Loucy (cell line): ENCODE data around the gene CT45A2.
"Not testable (repeated sequence)": the region's sequence is repeated elsewhere in the genome, so short reads cannot be mapped to it uniquely, and the experiment has no call there.

Source experiments
- CTCF ChIP-seq: fragments of 200-600 bp; sonication (generic); conservative IDR thresholded peaks from 2 replicates; pipeline ENCODE4 v1.5.1; 2014; ENCODE audit warnings: mild to moderate bottlenecking, antibody characterized with exemption, low read length
- EZH2phosphoT487 ChIP-seq: fragments of 200-600 bp; IDR thresholded peaks from 2 replicates; pipeline ENCODE4 v1.6.1; 2018; ENCODE audit warnings: antibody characterized with exemption, mild to moderate bottlenecking, moderate library complexity, borderline replicate concordance

DNA sequence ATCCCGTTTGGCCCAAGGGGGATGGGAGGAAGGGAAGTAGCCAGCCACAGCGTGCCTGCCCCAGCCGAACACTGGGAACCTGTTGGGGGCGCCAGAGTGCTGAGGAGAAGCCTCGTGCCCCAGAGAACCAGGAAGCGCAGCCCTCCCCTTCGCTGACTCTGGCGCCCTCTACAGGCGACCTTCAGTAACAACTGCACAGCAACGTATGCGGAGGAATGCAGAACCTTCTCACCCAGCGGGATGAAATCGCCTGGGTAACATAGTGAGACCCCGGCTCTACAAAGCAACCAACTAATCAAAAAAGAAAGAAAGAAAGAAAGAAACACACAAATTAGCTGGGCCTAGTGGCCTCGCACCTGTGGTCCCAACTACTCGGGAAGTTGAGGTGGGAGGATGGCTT is 34.4 kb downstream of the CT45A2 start, which contains the start of gene CT45A5:
- not testable (repeated sequence) for TF ChIP-seq CTCF, EZH2phosphoT487
